ENCODE data around the gene RAB33B. TPM values are rescaled to one million over a fixed set of nuclear protein-coding genes. Genes with fewer than 3 reads are reported as not detected.

Gene RAB33B
- 11.2 and 20.2 TPM in 2 replicates for total RNA-seq

DNA sequence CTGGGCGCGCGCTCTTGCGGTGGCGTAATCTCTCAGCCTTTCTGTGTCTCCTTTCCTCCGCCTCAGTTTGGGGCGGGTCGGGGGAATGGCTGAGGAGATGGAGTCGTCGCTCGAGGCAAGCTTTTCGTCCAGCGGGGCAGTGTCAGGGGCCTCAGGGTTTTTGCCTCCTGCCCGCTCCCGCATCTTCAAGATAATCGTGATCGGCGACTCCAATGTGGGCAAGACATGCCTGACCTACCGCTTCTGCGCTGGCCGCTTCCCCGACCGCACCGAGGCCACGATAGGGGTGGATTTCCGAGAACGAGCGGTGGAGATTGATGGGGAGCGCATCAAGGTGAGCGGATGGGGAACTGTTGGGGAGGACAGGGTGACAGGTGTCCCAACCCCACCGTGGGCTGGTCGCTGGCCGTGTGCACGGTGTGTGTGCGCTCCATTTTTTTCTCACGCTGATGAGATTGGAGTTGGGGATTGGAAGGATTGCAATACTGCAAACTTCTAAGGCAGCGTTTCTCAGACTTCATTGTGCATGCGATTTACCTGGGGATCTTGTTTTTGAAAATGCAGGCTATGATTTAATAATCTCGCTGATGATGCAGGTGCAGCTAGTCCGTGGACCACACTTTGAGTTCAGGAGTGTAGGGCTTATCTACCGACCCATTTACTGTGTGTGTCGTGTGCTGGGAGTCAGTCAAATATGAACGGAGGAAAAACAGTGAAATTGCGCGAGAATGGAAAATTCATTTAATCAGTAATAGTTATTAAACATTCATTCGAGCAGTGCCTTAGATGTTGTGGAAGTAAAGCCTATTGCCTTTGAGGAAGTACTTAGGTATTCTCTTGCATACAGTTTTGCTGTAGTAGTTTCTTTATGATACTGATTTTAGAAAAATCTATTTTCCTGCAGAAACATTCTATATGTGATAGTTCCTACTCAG lies at the start of gene RAB33B:
TSS of gene RAB33B (plus strand) at position 11 of the 935 bp plus-strand sequence. CDS start at position 86, 75 bp downstream.

Other genes with a start within 250 kb of the RAB33B start
- gene MGARP, start 173.9 kb upstream of the RAB33B start, total RNA-seq, result 3.1 and 8.0 TPM in 2 replicates
- gene NAA15, start 152.6 kb upstream of the RAB33B start, total RNA-seq, result 35.1 and 45.3 TPM in 2 replicates
- gene NDUFC1, start 151.6 kb upstream of the RAB33B start, total RNA-seq, result 27.2 and 29.1 TPM in 2 replicates
- 79.7 and 93.1 TPM in 2 replicates for gene SETD7, start 102.1 kb downstream of the RAB33B start, total RNA-seq
- gene MGST2, start 211.7 kb downstream of the RAB33B start, total RNA-seq, result 2.1 and 3.0 TPM in 2 replicates